NCI-H2196 (cell line): ENCODE measurements around the gene CRYZL1.
A peak's percentile ranks its signal among the peaks of the same experiment; 100 is the strongest.
"Not testable (repeated sequence)": the region's sequence is repeated elsewhere in the genome, so short reads cannot be mapped to it uniquely, and the experiment has no call there.

Source experiments
- DNase-seq: peaks from one replicate; lab custom pipeline; 2025; ENCODE audit not compliant: unreplicated experiment; lab: John Stamatoyannopoulos, UW

Gene CRYZL1

GRCh38 chr21:33641352-33642026 is at the start of gene CRYZL1:
TSS of gene CRYZL1 (minus strand) at chr21:33641741. CDS start at chr21:33631551, 10,190 bp downstream.
- peak; percentile 99 for DNase-seq

- DNase-seq = no peak
These were observed 49.3 kb upstream of the CRYZL1 start for GRCh38 chr21:33690874-33691273.

GRCh38 chr21:33688353-33688752 is 46.8 kb upstream of the CRYZL1 start:
- no peak for DNase-seq

- DNase-seq = no peak
These were observed 46.1 kb upstream of the CRYZL1 start for GRCh38 chr21:33687634-33688033.

- DNase-seq = no peak
These were observed 44.8 kb upstream of the CRYZL1 start for GRCh38 chr21:33686386-33686785.

- no peak for DNase-seq
These were observed 44.2 kb upstream of the CRYZL1 start for GRCh38 chr21:33685613-33686197.

- no peak for DNase-seq
These were observed 43.5 kb upstream of the CRYZL1 start for GRCh38 chr21:33684923-33685560.

GRCh38 chr21:33684068-33684467 is 42.5 kb upstream of the CRYZL1 start:
- DNase-seq = no peak

GRCh38 chr21:33682992-33683627 is 41.6 kb upstream of the CRYZL1 start:
- no peak for DNase-seq

GRCh38 chr21:33680870-33681269 is 39.3 kb upstream of the CRYZL1 start:
- no peak for DNase-seq

GRCh38 chr21:33677450-33677849 is 35.9 kb upstream of the CRYZL1 start:
- DNase-seq = no peak

GRCh38 chr21:33676666-33677065 is 35.1 kb upstream of the CRYZL1 start:
- DNase-seq = not testable (repeated sequence)

- DNase-seq = no peak
These were observed 32.7 kb upstream of the CRYZL1 start for GRCh38 chr21:33674226-33674625.

- no peak for DNase-seq
These were observed 31.9 kb upstream of the CRYZL1 start for GRCh38 chr21:33673473-33673872.

- DNase-seq = no peak
These were observed 28.8 kb upstream of the CRYZL1 start for GRCh38 chr21:33670076-33670978.

- DNase-seq = no peak
These were observed 27.1 kb upstream of the CRYZL1 start for GRCh38 chr21:33668620-33669019.

- no peak for DNase-seq
These were observed 26.6 kb upstream of the CRYZL1 start for GRCh38 chr21:33668180-33668579.

- no peak for DNase-seq
These were observed 26.1 kb upstream of the CRYZL1 start for GRCh38 chr21:33667636-33668035.

GRCh38 chr21:33666153-33666552 is 24.6 kb upstream of the CRYZL1 start:
- DNase-seq = no peak

GRCh38 chr21:33664135-33664534 is 22.6 kb upstream of the CRYZL1 start:
- DNase-seq = no peak

- no peak for DNase-seq
These were observed 21.7 kb upstream of the CRYZL1 start for GRCh38 chr21:33663241-33663640.
